WTC11 (cell line): ENCODE measurements around the gene SNX11. TPM values are rescaled to one million over a fixed set of nuclear protein-coding genes. Genes with fewer than 3 reads are reported as not detected.

Experiments used
- ATAC-seq: fragments of 200-7000 bp; cut with Tn5 transposase; 2 replicates; pipeline ENCODE4 v1.10.0; 2021; ENCODE audit warnings: mild to moderate bottlenecking, moderate library complexity
- CTCF ChIA-PET: fragments of 300-600 bp; sonication (Branson Sonifier 250); formaldehyde crosslinking; loops from one replicate; lab custom pipeline; 2021; ENCODE audit warnings: antibody characterized with exemption; lab: Charles Lee
- POLR2A ChIA-PET: fragments of 350-600 bp; sonication (Branson Sonifier 250); formaldehyde crosslinking; loops from one replicate; lab custom pipeline; 2021; ENCODE audit warnings: antibody characterized with exemption; lab: Charles Lee
- DNase-seq: peaks from one replicate; pipeline ENCODE4 v3.0.0; 2021; ENCODE audit warnings: low spot score
- H3K27ac Mint-ChIP-seq: 2 replicates; pipeline ENCODE4 v1.8.0; 2021; ENCODE audit warnings: mixed read lengths
- H3K27me3 Mint-ChIP-seq: 2 replicates; pipeline ENCODE4 v1.8.0; 2021; ENCODE audit warnings: low read depth, mild to moderate bottlenecking, moderate library complexity, mixed read lengths
- H3K36me3 Mint-ChIP-seq: 2 replicates; pipeline ENCODE4 v1.8.0; 2021; ENCODE audit warnings: mixed read lengths
- H3K4me1 Mint-ChIP-seq: 2 replicates; pipeline ENCODE4 v1.8.0; 2022; ENCODE audit warnings: mixed read lengths
- H3K4me3 Mint-ChIP-seq: 2 replicates; pipeline ENCODE4 v1.8.0; 2021; ENCODE audit warnings: mild to moderate bottlenecking, moderate library complexity, mixed read lengths
- H3K9me3 Mint-ChIP-seq: 2 replicates; pipeline ENCODE4 v1.8.0; 2021; ENCODE audit warnings: mixed read lengths
- CREM ChIP-seq: sonication (generic); formaldehyde crosslinking; IDR thresholded peaks from 2 replicates; pipeline ENCODE4 v1.8.1; 2022; ENCODE audit warnings: mild to moderate bottlenecking, missing genetic modification reagents, moderate library complexity
- FOXJ3 ChIP-seq: sonication (generic); formaldehyde crosslinking; IDR thresholded peaks from 2 replicates; pipeline ENCODE4 v1.9.0; 2021; ENCODE audit warnings: missing genetic modification reagents, mild to moderate bottlenecking, borderline replicate concordance
- FOXK1 ChIP-seq: sonication (generic); formaldehyde crosslinking; IDR thresholded peaks from 2 replicates; pipeline ENCODE4 v1.8.0; 2022; ENCODE audit warnings: mild to moderate bottlenecking, moderate library complexity, missing genetic modification reagents
- GABPB1 ChIP-seq: sonication (generic); formaldehyde crosslinking; IDR thresholded peaks from 2 replicates; pipeline ENCODE4 v1.8.1; 2023; ENCODE audit warnings: mild to moderate bottlenecking, missing genetic modification reagents
- HMGA2 ChIP-seq: fragments of 250-450 bp; sonication (Bioruptor Pico); IDR thresholded peaks from 2 replicates; pipeline ENCODE4 v1.4.0; 2021; ENCODE audit warnings: mild to moderate bottlenecking, moderate library complexity
- IRF2 ChIP-seq: sonication (generic); formaldehyde crosslinking; IDR thresholded peaks from 2 replicates; pipeline ENCODE4 v1.8.0; 2022; ENCODE audit warnings: low read depth, missing genetic modification reagents, borderline replicate concordance
- JUN ChIP-seq: sonication (generic); formaldehyde crosslinking; IDR thresholded peaks from 2 replicates; pipeline ENCODE4 v1.8.0; 2023; ENCODE audit warnings: mild to moderate bottlenecking, missing genetic modification reagents
- MLX ChIP-seq: sonication (generic); formaldehyde crosslinking; IDR thresholded peaks from 2 replicates; pipeline ENCODE4 v1.8.1; 2023; ENCODE audit warnings: mild to moderate bottlenecking, missing genetic modification reagents, moderate library complexity
- MXD4 ChIP-seq: fragments of 250-450 bp; sonication (Bioruptor Pico); IDR thresholded peaks from 2 replicates; pipeline ENCODE4 v1.8.0; 2021; ENCODE audit warnings: mild to moderate bottlenecking, moderate library complexity, borderline replicate concordance
- NFATC4 ChIP-seq: fragments of 250-450 bp; sonication (Bioruptor Pico); IDR thresholded peaks from 2 replicates; pipeline ENCODE4 v1.9.0; 2021; ENCODE audit warnings: mild to moderate bottlenecking
- NFYB ChIP-seq: sonication (generic); formaldehyde crosslinking; conservative IDR thresholded peaks from 2 replicates; pipeline ENCODE4 v1.8.0; 2022; ENCODE audit warnings: low read depth, missing genetic modification reagents
- NR3C1 ChIP-seq: sonication (generic); formaldehyde crosslinking; conservative IDR thresholded peaks from 2 replicates; pipeline ENCODE4 v1.8.1; 2023; ENCODE audit warnings: low read depth, mild to moderate bottlenecking, missing genetic modification reagents
- OVOL2 ChIP-seq: fragments of 250-450 bp; sonication (Bioruptor Pico); IDR thresholded peaks from 2 replicates; pipeline ENCODE4 v1.9.0; 2021; ENCODE audit warnings: mild to moderate bottlenecking, borderline replicate concordance
- PRDM15 ChIP-seq: sonication (generic); formaldehyde crosslinking; IDR thresholded peaks from 2 replicates; pipeline ENCODE4 v1.8.0; 2022; ENCODE audit warnings: missing genetic modification reagents
- RORB ChIP-seq: fragments of 250-450 bp; sonication (Bioruptor Pico); IDR thresholded peaks from 2 replicates; pipeline ENCODE4 v1.9.0; 2021; ENCODE audit warnings: mild to moderate bottlenecking
- SMAD3 ChIP-seq: sonication (generic); formaldehyde crosslinking; IDR thresholded peaks from 2 replicates; pipeline ENCODE4 v1.8.0; 2022; ENCODE audit warnings: missing genetic modification reagents, mild to moderate bottlenecking, borderline replicate concordance
- SOX15 ChIP-seq: fragments of 250-450 bp; sonication (Bioruptor Pico); IDR thresholded peaks from 2 replicates; pipeline ENCODE4 v1.9.0; 2021; ENCODE audit warnings: mild to moderate bottlenecking
- SP1 ChIP-seq: sonication (generic); formaldehyde crosslinking; conservative IDR thresholded peaks from 2 replicates; pipeline ENCODE4 v1.8.1; 2022; ENCODE audit warnings: missing genetic modification reagents
- TEAD4 ChIP-seq: sonication (generic); formaldehyde crosslinking; IDR thresholded peaks from 2 replicates; pipeline ENCODE4 v1.8.0; 2022; ENCODE audit warnings: mild to moderate bottlenecking, missing genetic modification reagents
- ZBTB21 ChIP-seq: sonication (generic); formaldehyde crosslinking; IDR thresholded peaks from 2 replicates; pipeline ENCODE4 v1.8.1; 2023; ENCODE audit warnings: mild to moderate bottlenecking, missing genetic modification reagents, borderline replicate concordance
- ZBTB43 ChIP-seq: sonication (generic); formaldehyde crosslinking; IDR thresholded peaks from 2 replicates; pipeline ENCODE4 v1.8.1; 2023; ENCODE audit warnings: mild to moderate bottlenecking, missing genetic modification reagents
- ZMAT4 ChIP-seq: fragments of 250-450 bp; sonication (Bioruptor Pico); IDR thresholded peaks from 2 replicates; pipeline ENCODE4 v1.9.0; 2021; ENCODE audit warnings: mild to moderate bottlenecking
- ZNF121 ChIP-seq: sonication (generic); formaldehyde crosslinking; IDR thresholded peaks from 2 replicates; pipeline ENCODE4 v1.8.0; 2023; ENCODE audit warnings: missing genetic modification reagents
- total RNA-seq: library from RNA; stranded (reverse); gene quantifications from 3 replicates; pipeline ENCODE4 v1.2.3, GENCODE V29; 2021

The SNX11 gene
- total RNA-seq, 1 experiment from 2014 or later, result 24.5 TPM

- CTCF ChIA-PET, result interaction anchor here (0.6 to 3.1 kb wide), 8 partner anchors 14 to 56 kb away, joined by 3 to 33 read pairs (median 4); no protein-coding TSS in a partner anchor
- no peaks in the 10 kb centered on the region for H3K9me3 Mint-ChIP-seq
- peaks cover 9% of the 10 kb centered on the region; the same call in 1 of the 2 replicates for H3K4me1 Mint-ChIP-seq
- ATAC-seq (no peak), DNase-seq (no peak)
- H3K27me3 Mint-ChIP-seq, result no peaks in the 10 kb centered on the region
- peak overlapping the region; percentile 77; the same call in 1 of the 2 replicates for H3K27ac Mint-ChIP-seq
- peaks cover 1% of the 10 kb centered on the region for H3K36me3 Mint-ChIP-seq
- no peak for TF ChIP-seq MLX (CRISPR knock-in tag)
- TF ChIP-seq MXD4, result no peak
- TF ChIP-seq NR3C1, result no peak
- no peak for TF ChIP-seq IRF2
- no peak for TF ChIP-seq RORB
- no peak for TF ChIP-seq NFATC4 (CRISPR knock-in tag)
- TF ChIP-seq SP1 (CRISPR knock-in tag), result no peak
- TF ChIP-seq FOXJ3 (CRISPR knock-in tag), result no peak
- peak; percentile 83 for TF ChIP-seq ZNF121 (CRISPR knock-in tag)
- POLR2A ChIA-PET, result interaction anchor here (2.7 kb wide), 1 partner anchor 33 kb away, joined by 11 read pairs; the partner anchor contains the start of gene NFE2L1
- no peak overlapping the region for H3K4me3 Mint-ChIP-seq
Observed at GRCh38 chr17:48081858-48082257, 25.7 kb upstream of the SNX11 start.

- TF ChIP-seq FOXK1, result no peak
- TF ChIP-seq PRDM15, result no peak
- TF ChIP-seq ZBTB21 (CRISPR knock-in tag), result no peak
- TF ChIP-seq GABPB1 (CRISPR knock-in tag), result no peak
- no peak for TF ChIP-seq ZBTB43 (CRISPR knock-in tag)
- no peak for TF ChIP-seq HMGA2 (CRISPR knock-in tag)
- no peak for TF ChIP-seq TEAD4
- TF ChIP-seq CREM (CRISPR knock-in tag), result no peak
- no peak for TF ChIP-seq NR3C1
- TF ChIP-seq OVOL2 (CRISPR knock-in tag), result no peak
- TF ChIP-seq ZMAT4 (CRISPR knock-in tag), result no peak
- no peak for TF ChIP-seq NFYB
- no peak for TF ChIP-seq JUN
- no peak for TF ChIP-seq SOX15
- TF ChIP-seq SMAD3 (CRISPR knock-in tag), result no peak
- TF ChIP-seq, all 79 proteins: peak for 0
- DNase-seq (no peak), ATAC-seq (no peak)
- peaks cover 3% of the 10 kb centered on the region; the same call in 1 of the 2 replicates for H3K36me3 Mint-ChIP-seq
- CTCF ChIA-PET, result interaction anchor here (1.0 to 1.5 kb wide), 2 partner anchors 17 to 46 kb away, joined by 3 to 7 read pairs; no protein-coding TSS in a partner anchor
- POLR2A ChIA-PET, result interaction anchor here (1.1 kb wide), 1 partner anchor 16 kb away, joined by 3 read pairs; the partner anchor contains the start of gene CBX1
- peak overlapping the region; percentile 53; the same call in 1 of the 2 replicates for H3K27ac Mint-ChIP-seq
- H3K4me1 Mint-ChIP-seq, result peaks cover 9% of the 10 kb centered on the region; the same call in 1 of the 2 replicates
- no peak overlapping the region for H3K4me3 Mint-ChIP-seq
- no peaks in the 10 kb centered on the region for H3K27me3 Mint-ChIP-seq
- no peaks in the 10 kb centered on the region for H3K9me3 Mint-ChIP-seq
Observed at GRCh38 chr17:48084932-48085331, 22.6 kb upstream of the SNX11 start.
